Vagina (tissue), 2 donors: ENCODE measurements around the gene OTULIN. TPM values are rescaled to one million over a fixed set of nuclear protein-coding genes. Genes with fewer than 3 reads are reported as not detected.

ENCODE experiments used
- DNase-seq, 2 donors: peaks; one replicate each; pipeline ENCODE4 v3.0.0-alpha.2; 2017; ENCODE audit errors: extremely low spot score in 2 of 2
- H3K27ac ChIP-seq: fragments of 200-600 bp; sonication (generic); one replicate; pipeline ENCODE4 v1.5.1; 2019
- H3K27me3 ChIP-seq: fragments of 200-600 bp; sonication (generic); one replicate; pipeline ENCODE4 v1.5.1; 2019
- H3K36me3 ChIP-seq, 2 donors: fragments of 200-600 bp; sonication (generic); one replicate each; pipeline ENCODE4 v1.5.1; 2017 to 2019
- H3K4me1 ChIP-seq: fragments of 200-600 bp; sonication (generic); one replicate; pipeline ENCODE4 v1.5.1; 2019
- H3K4me3 ChIP-seq, 2 donors: fragments of 200-600 bp; sonication (generic); 1 replicate in 1 of 2; 2 replicates in 1 of 2; pipeline ENCODE4 v1.5.1; 2016 to 2019
- H3K9me3 ChIP-seq: fragments of 200-600 bp; sonication (generic); one replicate; pipeline ENCODE4 v1.5.1; 2019
- CTCF ChIP-seq, 3 experiments: fragments of 450-650 bp in 2 of 3; fragments of 200-600 bp in 1 of 3; sonication (generic) in 1 of 3; IDR thresholded peaks; one replicate each; pipeline ENCODE4 v1.5.1; 2017 to 2019; ENCODE audit warnings: antibody characterized with exemption in 3 of 3, mild to moderate bottlenecking in 2 of 3, moderate library complexity in 2 of 3
- POLR2A ChIP-seq, 2 donors: fragments of 450-650 bp; IDR thresholded peaks; one replicate each; pipeline ENCODE4 v1.6.1; 2017; ENCODE audit warnings: antibody characterized with exemption in 2 of 2, mild to moderate bottlenecking in 2 of 2, moderate library complexity in 2 of 2
- POLR2AphosphoS5 ChIP-seq, 2 donors: sonication (generic); formaldehyde crosslinking; IDR thresholded peaks; one replicate each; pipeline ENCODE4 v1.9.0; 2017; ENCODE audit warnings: antibody characterized with exemption in 2 of 2, mild to moderate bottlenecking in 2 of 2, low read depth in 1 of 2; ENCODE audit not compliant: insufficient read depth in 1 of 2
- intact Hi-C: fragments of 100-400 bp; cut with DNase I; formaldehyde crosslinking; loops from one replicate; pipeline ENCODE4 v1.15.1; 2023
- total RNA-seq: library from RNA; depleted of rRNA; stranded (reverse); fragments of >200 nt; gene quantifications from one replicate; pipeline ENCODE4 v1.2.3, GENCODE V29; 2016

The OTULIN gene
- total RNA-seq, 1 donor from 2014 or later = 34.1 TPM

GRCh38 chr5:14720236-14720923, 55.9 kb downstream of the OTULIN start:
- Histone ChIP-seq H3K9me3 (no peaks in the 10 kb centered on the region), H3K27ac (no peak overlapping the region), H3K4me3 (no peak overlapping the region), H3K36me3 (peaks cover 0 to 2% of the 10 kb centered on the region in 2 donors), H3K4me1 (peaks cover 7% of the 10 kb centered on the region), H3K27me3 (no peaks in the 10 kb centered on the region)
- no peak for TF ChIP-seq POLR2A (IDR thresholded peaks at IDR 0.05)
- TF ChIP-seq CTCF (IDR thresholded peaks at IDR 0.05) = no peak
- no peak for TF ChIP-seq POLR2AphosphoS5 (IDR thresholded peaks at IDR 0.05; ENCODE audit: insufficient read depth in 1 of 2, low read depth in 1 of 2)
- intact Hi-C loops = no loop called here
- no peak for DNase-seq

- Histone ChIP-seq H3K4me3 (no peak overlapping the region), H3K9me3 (no peaks in the 10 kb centered on the region), H3K36me3 (no peaks in the 10 kb centered on the region), H3K27ac (no peak overlapping the region), H3K27me3 (no peaks in the 10 kb centered on the region), H3K4me1 (peaks cover 4% of the 10 kb centered on the region)
- DNase-seq = no peak
- TF ChIP-seq POLR2AphosphoS5 (IDR thresholded peaks at IDR 0.05; ENCODE audit: insufficient read depth in 1 of 2, low read depth in 1 of 2) (no peak), CTCF (IDR thresholded peaks at IDR 0.05) (no peak), POLR2A (IDR thresholded peaks at IDR 0.05) (no peak)
- intact Hi-C loops = no loop called here
Measured at GRCh38 chr5:14721990-14722656, 57.6 kb downstream of the OTULIN start.

GRCh38 chr5:14722923-14723322, 58.4 kb downstream of the OTULIN start:
- H3K27me3 ChIP-seq = no peaks in the 10 kb centered on the region
- H3K4me3 ChIP-seq = no peak overlapping the region
- no peaks in the 10 kb centered on the region for H3K4me1 ChIP-seq
- TF ChIP-seq POLR2AphosphoS5 (IDR thresholded peaks at IDR 0.05; ENCODE audit: insufficient read depth in 1 of 2, low read depth in 1 of 2) (no peak), POLR2A (IDR thresholded peaks at IDR 0.05) (no peak), CTCF (IDR thresholded peaks at IDR 0.05) (no peak)
- H3K36me3 ChIP-seq = no peaks in the 10 kb centered on the region
- no peak overlapping the region for H3K27ac ChIP-seq
- DNase-seq = no peak
- intact Hi-C loops = no loop called here
- H3K9me3 ChIP-seq = no peaks in the 10 kb centered on the region

GRCh38 chr5:14723701-14724132, 59.2 kb downstream of the OTULIN start:
- H3K27me3 ChIP-seq = no peaks in the 10 kb centered on the region
- H3K27ac ChIP-seq = no peak overlapping the region
- no peak overlapping the region for H3K4me3 ChIP-seq
- no peaks in the 10 kb centered on the region for H3K9me3 ChIP-seq
- TF ChIP-seq POLR2A (IDR thresholded peaks at IDR 0.05) (no peak), CTCF (IDR thresholded peaks at IDR 0.05) (no peak), POLR2AphosphoS5 (IDR thresholded peaks at IDR 0.05; ENCODE audit: insufficient read depth in 1 of 2, low read depth in 1 of 2) (no peak)
- H3K36me3 ChIP-seq = no peaks in the 10 kb centered on the region
- intact Hi-C loops = no loop called here
- no peak for DNase-seq
- no peaks in the 10 kb centered on the region for H3K4me1 ChIP-seq

GRCh38 chr5:14724633-14725032, 60.1 kb downstream of the OTULIN start:
- intact Hi-C loops = loop anchor here (5.0 kb wide), 1 partner anchor 278 kb away; no protein-coding TSS in a partner anchor
- H3K36me3 ChIP-seq = no peaks in the 10 kb centered on the region
- no peaks in the 10 kb centered on the region for H3K27me3 ChIP-seq
- no peaks in the 10 kb centered on the region for H3K4me1 ChIP-seq
- no peaks in the 10 kb centered on the region for H3K9me3 ChIP-seq
- no peak for DNase-seq
- TF ChIP-seq CTCF (IDR thresholded peaks at IDR 0.05) = no peak
- TF ChIP-seq POLR2AphosphoS5 (IDR thresholded peaks at IDR 0.05; ENCODE audit: insufficient read depth in 1 of 2, low read depth in 1 of 2) = no peak
- TF ChIP-seq POLR2A (IDR thresholded peaks at IDR 0.05) = no peak
- no peak overlapping the region for H3K27ac ChIP-seq
- H3K4me3 ChIP-seq = no peak overlapping the region
